NCI-H1417 treated with DMSO at 0.1 percent for 48 hours (cell line): Measurements from ENCODE around the gene FKBP6.
"Not testable (repeated sequence)": the region's sequence is repeated elsewhere in the genome, so short reads cannot be mapped to it uniquely, and the experiment has no call there.

Experiments
- DNase-seq: peaks from one replicate; lab custom pipeline; 2025; lab: John Stamatoyannopoulos, UW

FKBP6 gene

DNA sequence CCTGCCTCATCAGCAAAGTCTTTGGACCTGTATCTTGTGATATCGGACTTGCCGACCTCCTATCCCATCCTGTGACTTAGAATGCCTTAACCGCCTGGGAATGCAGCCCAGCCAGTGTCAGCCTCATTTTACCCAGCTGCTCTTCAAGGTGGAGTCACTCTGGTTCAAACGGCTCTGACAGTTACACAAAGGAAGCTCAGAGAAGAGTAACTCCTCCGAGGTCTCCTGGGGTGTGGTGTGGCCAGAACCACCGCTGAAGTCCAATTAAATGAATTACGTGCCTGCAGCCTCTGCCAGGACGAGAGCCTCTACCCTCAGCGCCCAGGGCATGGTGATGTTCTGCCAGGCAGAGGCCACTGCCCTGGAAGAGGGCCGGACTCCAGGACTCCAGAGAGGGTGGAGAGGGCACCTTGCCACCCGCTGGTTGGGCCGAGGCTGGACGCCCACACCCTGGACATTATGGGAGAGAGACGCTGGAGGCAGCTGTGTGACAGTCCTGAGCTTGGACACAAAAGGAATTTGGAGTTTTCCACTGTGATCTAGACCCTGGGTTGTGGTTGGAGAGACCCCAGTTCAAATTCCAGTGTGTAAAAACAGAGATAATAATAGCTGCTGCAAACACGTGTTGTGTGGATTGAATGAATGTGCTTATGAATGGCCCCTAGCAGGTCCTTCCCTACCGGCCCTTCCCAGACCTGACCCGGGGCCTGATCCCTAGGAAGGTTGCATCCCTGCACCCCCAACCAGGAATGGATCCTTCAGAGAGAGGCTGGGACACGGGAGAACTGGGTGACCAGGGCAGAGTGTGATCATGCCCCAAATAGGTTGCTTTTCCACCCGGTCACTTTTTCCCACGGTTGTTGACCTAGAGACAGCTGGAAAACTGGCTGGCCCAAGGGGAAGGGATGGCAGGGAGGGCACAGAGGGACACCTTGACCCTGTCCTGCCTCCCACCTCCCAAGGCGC, 67.9 kb downstream of the FKBP6 start:
- no peak for DNase-seq

DNA sequence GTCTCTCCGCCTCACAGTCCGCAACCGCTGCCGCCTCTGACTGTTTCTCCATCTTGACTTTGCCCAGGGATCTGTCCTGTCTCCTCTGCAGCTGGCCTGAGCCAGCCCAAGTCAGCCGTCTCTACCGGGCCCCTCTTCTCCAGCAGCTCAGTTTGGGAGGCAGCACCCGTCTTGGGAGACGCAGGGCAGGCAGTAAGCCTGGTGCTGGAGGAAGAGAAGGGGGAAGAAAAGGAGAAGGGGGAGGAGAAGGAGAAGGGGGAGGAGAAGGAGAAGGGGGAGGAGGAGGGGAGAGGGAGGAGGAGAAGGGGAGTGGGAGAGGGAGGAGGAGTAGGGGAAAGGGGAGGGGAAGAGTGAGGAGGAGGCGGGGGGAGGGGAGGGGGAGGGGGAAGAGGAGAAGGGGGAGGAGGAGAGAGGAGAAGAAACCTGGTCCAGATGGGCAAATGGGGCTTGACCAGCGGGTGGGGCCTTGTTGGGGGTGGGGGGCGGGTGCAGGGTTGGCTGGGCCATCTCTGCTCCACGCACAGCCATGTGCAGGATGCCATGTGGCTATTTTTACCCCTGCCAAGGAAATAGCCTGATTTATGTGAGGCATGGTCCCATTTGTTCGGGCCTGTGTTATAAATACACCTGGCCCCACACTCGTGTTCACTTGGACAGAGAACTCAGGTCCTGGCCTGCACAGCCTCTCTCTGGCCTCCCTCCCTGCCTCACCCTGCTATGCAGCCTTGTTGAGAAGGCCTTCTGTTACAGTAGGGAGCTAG, 69.7 kb downstream of the FKBP6 start:
- DNase-seq = no peak

DNA sequence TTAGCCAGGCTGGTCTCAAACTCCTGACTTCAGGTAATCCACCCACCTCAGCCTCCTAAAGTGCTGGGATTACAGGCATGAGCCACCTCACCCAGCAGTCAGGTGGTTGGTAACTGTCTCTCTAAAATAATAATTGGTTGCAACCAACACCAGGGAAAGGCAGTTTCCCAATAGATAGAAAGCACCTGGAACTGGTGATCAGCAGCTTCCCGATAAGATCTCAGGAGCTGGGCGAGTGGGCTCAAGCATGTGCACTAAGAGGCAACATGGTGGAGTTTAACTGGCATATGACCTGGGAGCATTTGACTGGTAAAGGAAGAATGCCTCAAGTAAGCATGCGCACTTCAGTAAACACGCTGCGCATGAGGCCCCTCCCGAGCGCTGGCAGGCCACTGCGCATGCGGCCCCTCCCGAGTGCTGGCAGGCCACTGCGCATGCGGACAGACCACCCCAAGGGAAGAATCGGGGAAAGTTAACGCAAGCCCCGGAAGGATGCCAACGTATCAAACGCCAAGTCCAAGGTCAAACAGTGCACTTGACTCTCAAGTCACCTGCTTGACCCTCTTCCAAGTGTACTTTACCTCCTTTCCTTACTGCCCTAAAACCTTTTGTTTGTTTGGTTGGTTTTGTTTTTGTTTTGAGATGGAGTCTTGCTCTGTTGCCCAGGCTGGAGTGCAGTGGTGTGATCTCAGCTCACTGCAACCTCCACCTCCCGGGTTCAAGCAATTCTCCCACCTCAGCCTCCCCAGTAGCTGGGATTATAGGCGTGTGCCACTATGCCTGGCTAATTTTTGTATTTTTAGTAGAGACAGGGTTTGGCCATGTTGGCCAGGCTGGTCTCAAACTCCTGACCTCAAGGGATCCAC, 71.5 kb downstream of the FKBP6 start:
- DNase-seq = not testable (repeated sequence)

GRCh38 chr7:73404860-73405259, 76.9 kb downstream of the FKBP6 start:
- DNase-seq = not testable (repeated sequence)
